ENCODE measurements around the gene NHS.

Gene NHS

DNA sequence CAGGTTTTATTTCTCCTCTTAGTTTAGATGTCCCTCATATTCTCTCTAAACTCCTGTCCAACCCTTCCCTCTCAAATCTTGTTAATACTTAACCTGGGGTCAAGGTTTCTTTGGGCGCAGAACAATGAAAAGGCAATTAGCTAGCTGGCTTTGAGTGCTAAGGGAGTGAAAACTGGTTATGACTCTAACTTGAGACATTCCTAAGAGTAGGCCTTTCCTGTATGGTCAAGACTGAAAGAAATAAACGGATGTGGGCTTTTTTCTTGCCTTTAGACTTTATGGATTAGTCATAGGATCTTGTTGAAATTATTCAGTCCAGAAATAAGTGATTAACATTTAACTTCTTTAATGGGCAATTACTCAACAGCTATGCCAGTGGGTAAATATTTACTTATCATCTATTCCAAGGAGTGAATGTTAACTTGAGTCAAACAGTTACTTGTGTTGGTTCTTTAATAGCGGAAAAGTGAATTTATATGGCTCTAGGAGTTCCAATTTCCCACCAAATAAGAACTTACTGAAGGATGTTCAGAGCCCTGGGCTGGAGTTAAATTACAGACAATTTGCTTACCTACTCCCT, 220.5 kb downstream of the NHS start:
- DNase-seq, result no peak

DNA sequence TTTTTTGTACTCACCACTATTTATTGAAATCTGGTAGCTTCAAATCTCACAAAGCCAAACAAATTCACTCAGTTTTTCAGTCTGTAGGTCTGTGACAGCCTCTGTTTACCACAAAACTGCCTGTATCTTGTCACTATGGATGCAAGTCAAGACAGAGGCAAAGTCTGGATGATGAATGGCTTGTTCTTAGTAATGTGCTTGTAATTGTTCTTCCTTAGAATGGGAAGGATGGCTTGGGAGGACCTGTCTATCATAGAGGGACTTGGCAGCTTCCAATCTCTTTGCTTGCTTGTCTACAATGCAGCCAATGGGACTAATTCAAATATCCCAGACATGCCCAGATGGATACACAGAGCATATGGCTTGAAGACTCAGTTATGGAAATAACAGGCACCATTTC, 221.1 kb downstream of the NHS start:
- no peak for DNase-seq

DNA sequence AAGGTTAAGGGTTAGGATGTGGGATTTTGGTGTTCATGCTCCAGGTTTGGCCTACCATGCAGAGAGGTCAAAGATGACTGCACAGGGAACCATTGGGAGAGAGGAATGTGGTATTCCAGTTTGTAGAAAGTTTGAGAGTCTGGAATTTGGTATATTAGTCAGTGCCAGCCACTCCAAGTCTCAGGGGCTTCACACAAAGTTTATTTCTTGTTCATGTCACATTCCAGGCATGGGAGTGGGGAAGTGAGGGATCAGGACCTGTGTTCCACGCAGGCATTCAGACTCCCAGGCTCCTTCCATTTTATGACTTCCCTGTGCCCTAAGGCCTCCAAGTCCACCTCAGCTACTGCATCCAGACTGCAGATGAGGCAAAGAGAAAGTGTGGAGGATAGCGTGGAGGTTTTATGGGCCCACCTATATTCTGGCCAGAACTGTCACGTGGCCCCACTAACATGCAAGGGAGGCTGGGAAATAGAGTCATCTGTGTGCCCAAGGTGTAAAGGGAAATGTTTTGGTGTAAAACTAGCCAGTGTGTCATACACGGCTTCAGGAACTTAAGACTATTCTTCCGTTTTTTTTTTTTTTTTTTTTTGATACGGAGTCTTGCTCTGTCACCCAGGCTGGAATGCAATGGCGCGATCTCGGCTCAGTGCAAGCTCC, 221.7 kb downstream of the NHS start:
- DNase-seq, result no peak

DNA sequence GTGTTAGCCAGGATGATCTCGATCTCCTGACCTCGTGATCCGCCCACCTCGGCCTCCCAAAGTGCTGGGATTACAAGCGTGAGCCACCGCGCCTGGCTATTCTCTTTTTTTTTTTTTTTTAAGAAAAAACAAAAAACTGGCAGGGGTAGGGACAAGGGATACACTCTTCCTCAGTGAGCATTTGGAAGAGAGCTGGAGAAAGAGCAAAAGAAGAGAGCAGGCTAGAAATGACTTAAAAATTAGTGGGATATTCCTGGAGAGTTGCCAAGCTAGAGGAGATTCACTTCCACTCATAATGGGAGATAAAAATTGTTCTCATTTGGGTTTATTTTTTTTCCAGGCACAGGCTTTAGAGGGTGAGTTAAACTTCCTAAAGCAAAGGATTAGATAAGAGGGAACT, 222.3 kb downstream of the NHS start:
- no peak for DNase-seq

DNA sequence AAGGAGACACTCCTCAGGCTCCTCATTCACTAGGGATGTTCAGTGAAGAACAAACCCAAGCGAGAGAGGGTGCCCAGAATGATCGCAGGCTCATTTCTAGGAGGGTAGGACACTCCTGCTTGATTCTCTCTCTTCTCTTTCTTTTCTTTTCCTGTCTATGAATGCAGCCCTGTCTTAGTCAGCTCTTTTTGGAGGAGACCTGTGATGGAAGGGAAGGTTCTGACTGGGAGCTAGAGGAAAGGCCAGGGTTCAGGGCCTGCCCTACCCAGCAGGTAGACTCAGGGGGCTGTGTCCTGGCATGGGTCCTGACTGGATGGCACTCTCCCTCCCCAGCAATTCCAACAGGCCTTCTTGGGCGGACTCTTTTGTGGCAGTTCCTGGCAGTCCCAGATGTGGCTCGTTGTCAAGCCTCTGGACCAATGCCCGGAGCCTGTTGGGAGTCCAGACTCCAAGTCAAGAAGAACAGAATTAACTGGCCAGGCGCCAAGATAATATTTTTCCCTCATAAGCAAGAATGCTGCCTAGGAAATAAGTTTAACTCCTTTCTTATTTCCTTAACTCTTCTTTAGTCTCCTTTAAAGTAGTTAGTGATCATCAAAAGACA, 222.9 kb downstream of the NHS start:
- DNase-seq, result no peak

DNA sequence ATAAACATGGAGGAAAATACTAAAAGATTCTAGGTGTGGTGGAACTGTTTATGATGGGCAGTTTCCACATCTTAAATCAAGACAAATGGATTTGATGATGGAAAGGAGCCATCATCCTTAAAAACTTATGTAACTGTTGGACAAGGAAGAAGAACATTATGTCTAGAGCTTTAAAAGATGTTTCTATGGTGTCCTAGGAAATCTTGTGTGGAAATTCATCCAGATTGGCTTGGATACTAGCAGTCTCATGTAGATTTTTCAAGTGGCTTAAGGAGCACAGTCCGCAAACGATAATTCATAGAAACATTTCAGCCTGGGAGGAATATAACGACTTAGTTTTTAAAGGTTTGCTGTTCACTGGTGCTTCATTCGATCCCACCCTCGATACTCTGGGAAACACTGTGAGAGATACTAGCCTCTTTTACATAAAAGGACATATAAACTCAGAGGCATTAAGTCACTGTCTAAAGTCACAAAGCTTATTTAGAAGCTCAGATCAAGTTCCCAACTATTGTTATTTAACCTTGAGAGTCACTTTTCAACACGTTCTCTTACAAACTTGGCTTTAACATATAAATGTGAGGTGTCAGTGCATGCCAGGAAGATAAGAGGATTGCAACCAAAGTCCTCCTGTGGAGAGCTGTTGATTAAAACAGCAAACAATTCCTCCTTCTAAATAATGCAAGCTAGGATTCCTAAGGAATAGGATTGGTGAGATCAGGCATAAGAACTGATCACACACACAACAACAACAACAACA, 226.6 kb downstream of the NHS start:
- DNase-seq, result no peak

DNA sequence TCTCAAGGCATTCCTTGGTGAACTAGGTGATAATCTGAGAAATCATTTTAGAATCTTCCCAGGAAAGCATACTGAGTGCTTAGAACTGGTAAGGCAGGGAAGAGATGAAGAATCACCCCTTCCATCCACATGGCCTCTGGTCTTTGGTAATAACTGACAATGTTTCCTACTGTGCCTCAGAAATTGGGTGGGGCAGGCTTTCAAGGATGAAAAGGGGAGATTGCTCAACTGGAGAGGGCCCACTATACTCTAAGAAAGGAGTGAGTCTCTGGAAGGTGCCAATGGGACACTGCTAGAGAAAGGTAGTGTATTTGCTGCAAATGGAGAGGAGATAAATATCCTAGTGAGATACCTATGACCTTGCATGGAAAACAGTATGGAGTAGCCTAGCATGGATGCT, 227.2 kb downstream of the NHS start:
- DNase-seq, result no peak

DNA sequence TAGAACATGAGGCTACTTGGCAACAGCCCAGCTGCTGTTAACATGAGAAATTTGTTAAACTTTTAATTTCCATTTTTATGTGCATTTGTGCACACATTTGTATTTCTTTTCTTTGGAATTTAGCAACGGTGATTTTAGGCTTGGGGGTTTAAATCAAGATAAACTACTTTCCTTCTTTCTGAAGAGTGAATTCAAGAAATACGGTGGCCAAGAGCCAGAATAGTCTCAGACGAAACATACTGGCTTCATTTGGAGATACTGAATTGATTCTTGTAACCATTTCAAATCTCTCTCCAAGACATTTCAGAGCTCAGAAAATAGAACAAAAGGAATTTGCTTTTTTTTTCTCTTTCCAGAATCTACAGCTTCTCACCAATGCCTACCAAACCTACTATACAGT, 228.2 kb downstream of the NHS start:
- DNase-seq, result no peak

DNA sequence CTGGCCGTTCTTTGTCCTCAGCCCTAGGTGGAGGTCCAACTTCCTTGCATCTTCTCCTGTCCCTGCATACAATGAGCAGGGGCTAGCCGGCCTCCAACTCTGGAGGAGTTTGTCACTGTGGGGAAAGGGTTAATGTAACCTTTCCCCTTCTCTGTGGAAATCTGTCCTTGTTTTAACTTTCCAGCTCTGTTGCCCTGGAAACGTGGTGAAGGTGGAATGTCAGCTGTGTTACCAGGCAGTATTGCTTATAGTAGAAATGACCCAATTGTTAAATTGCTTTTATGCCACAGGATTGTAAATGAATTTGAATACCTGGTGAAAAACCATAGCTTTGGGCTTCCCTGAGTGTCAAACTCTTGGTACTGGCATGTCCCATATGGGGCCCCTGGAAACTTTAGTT, 230.7 kb downstream of the NHS start:
- no peak for DNase-seq

DNA sequence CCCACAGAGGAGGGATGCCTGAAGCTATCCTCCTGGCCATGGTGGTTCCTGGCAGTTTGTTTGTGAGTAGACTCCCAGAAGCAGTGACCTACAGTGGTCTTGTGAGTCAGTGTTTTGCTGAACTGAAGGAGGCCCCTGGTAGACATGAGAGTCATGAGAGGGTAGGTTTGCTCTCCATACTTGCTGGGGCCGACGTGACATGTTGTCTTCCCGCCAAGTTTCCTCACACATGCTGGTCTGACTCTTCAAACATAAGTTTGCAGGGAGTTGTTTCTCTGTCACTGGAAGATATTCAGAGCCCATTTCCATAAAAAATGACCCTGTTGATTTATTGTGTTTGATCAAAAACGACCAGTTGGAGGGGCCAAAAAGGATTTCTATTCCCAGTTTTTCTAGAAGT, 231.2 kb downstream of the NHS start:
- DNase-seq, result no peak

DNA sequence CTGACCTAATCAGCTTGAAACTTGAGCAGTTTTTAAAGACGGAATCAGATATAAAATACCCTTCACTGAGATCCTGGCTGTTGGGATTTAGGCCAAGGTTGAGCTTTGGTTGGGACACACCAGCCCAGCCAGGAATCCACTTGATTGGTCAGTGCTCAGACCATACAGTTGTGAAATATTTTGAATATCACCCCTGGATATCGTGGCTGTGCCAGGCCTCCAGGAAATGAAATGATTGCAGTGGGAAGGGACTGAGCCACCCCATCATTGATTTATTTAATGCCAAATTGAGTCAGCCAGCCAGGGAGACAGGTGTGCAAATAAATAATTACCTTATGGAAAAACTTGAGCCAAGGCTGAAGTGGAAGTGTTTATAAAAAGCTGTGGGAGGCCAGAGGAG, 233.9 kb downstream of the NHS start:
- peak; percentile 46 for DNase-seq

DNA sequence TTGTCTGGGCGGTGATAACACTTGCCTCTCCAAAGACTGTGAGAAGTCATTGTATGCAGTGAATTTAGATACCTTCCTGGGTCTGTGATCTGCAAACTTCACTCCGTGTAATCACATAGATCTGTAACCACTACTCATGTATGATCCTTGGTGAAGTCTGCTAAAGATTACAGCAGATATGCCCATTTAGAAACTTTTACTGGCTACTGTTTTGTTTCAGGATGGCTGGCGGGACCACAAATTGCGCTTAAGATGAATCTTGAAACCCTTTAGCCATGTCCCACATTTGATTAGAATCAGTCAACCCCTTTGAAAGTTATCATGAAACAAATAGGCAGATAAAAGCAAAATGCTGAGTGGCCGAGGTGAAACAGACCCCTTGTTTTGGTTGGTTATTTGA, 235.8 kb downstream of the NHS start:
- no peak for DNase-seq

DNA sequence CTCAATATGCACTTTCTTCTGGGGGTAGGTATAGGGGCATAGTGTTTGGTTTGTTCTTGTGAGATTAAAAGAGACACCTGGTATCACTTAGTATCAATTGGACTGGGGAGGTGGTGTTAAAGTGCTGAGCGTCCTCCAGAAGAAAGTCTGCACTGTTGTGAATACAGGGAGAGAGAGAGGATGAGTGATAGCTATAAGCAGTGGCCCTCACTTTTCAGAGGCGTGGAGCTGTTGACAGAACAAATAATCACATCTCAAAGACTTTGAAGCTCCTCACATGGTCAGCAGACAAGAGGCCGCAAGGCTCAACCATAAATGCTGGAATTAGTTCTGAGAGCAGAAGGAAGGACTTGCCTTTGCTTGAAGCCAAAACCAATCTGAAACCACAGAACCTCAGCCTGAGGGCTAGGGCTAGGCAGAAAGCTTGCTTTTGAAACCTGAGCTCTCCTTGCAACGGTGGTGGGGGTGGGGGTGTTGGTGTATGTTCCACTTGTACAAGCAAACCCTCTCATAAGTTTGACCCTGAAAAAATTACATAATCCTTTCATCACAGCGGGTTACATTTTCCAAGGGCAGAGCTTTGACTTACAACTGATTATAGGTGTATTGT, 239.1 kb downstream of the NHS start:
- DNase-seq, result peak; percentile 57

DNA sequence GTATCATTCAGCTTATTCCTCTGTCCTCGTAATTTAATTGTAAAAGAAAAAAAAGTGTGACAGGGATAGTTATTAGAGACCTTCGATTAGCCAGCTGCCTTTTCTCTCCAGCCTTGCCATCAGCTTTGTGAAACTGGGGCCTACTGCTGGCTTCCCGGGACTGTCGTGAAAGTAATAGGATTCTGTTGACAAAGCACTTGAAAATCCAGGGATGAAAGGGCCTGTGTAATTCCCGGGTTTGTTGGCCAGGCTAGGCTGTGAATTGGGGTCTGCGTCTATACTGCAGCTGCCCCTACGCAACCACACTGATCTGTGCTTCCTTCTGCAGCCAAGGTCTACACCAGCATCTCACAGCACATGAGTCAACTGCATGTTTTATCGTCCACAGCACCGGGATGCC, 241.9 kb downstream of the NHS start:
- DNase-seq, result peak; percentile 24

DNA sequence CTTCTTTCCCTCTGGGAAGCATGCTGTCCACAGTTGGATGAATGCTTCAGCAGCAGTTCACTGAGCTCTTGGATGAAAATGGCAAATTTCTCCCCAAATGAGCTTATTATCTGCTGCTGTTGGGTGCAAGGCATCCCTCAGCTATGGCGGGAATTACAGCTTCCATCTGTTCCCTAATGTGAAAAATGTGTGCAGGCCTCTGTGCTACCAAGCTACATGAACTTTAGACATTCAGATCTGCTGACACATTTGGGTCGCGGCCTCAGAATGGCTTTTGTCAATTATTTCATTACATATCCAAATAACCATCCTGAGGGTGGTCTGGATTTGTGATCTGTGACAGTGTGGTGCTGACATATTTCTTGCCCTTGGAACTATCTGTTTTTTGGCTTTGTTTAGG, 242.8 kb downstream of the NHS start:
- no peak for DNase-seq

DNA sequence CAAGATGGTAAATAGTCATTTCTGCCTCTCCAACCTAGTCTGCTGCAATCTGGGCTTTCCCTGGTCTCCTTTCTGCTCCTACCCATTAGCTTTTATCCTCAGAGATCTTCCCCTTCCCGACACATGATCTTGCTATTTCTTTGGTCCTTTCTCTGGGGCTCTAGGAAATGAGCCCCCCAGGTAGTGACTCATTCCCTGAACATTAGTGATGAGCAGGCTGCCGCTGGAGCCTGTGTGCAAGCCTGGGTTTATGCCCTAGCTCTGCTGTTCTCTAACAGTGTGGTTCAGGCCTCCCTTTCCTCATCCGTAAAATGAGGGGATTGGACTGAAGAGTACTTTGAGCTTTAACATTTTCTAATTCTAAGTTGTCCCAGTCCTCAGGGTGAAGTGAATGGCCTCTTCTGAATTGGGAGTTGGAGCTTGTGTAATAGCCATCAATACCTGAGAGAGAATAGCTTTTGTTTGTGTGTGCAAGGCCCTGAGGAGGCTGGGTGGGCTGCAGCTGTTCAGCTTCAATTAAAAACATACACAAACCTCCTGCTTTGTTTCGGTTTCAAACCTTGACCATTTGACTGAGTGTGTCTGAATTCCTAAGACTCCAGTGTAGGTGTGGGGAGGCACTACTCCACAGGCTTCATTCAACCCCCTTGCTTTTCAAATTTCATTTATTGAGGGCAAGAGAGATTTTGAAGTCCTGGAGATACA, 246.7 kb downstream of the NHS start:
- DNase-seq, result no peak

DNA sequence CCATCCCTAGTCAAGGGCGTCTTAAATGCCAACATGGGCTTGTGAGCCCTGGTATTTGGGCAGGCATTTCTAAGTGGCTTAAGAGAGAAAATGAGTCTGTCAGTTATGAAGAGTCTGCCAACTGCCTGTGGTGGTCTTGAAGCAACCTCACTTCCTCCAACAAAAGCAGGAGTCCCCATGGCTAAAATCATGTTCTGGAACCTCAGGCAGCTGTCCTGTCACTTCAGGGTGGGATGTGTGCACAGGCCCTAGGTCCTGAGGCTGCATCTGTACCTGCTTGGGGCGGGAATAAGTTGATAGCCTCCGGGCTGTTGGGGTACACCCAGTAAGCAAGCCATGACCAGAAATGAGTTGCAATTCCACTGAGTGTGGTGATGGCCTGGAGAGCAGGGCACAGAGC, 247.3 kb downstream of the NHS start:
- no peak for DNase-seq

DNA sequence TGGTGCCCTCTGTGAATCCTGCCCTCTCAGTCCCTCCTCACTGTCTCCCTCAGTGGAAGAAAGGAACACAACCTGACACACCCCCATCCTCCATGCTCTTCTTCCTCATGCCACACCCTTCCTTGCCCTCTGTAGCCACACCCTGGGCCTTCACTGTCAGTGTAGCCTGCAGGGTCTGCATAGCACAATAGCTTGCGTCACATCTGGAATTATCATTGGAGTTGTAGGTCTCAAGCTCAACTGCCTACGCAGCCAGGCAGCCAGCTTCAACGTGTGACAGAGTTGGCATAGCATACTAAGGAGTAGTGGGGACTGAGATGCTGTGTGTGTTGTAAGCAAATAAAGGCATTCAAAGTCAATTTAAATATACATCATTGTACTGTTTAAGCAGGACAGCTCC, 248.8 kb downstream of the NHS start:
- DNase-seq, result no peak

DNA sequence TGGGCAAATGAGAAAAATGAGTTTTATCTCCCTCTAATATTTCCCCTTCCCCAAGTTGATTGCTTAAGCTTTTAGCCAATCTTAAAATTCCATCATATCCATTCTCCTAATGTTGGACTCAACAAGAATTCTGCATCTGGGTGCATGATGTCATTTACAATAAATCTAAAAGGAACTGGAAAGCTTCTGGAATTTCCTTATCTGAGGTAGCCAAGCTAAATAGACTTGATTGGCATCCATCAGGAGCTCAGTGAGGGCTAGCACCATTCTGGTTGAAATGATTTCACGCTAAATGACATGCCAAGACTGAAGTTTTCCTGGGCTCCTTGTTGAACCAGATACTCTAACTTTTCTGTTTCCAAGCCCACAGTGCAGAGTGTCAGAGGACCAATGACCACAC, 252.0 kb downstream of the NHS start:
- DNase-seq, result no peak

DNA sequence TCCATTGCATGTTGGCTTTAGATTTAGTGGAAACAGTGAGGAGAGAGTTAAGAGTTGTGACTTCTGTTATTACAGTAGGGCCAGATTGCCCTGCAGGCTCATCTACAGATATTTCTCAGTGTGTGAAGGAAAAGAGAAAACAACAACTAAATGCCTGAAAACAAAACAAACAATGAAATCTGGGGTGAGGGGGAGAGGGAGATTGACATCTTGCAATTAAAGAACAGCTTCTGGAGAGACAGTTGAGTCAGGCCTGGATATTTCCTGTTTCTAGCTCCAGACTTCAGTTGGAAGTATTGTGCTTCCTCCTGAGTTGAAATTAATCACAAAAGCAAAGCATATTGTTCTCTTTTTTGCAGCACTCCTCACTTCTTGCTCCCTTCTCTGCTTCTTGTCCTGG, 254.0 kb downstream of the NHS start:
- no peak for DNase-seq

DNA sequence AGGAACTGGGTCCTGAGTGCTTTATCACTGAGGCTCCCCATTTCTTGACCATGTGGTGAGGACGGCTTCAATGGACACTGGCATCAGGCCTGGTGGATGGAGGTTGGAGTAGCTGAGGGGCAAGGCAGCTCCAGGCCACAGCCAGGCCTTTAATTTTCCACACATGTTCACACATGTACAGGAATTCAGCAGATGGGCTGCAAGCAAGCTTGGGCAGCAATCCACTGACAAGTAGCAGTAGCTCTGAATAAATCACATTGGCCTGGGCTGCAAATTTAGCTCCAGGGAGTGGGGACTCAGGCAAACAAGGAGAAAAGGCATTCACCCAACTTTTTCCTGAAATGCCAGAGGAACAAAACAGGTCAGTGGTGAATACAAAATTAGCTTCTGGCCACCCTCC, 254.5 kb downstream of the NHS start:
- no peak for DNase-seq

DNA sequence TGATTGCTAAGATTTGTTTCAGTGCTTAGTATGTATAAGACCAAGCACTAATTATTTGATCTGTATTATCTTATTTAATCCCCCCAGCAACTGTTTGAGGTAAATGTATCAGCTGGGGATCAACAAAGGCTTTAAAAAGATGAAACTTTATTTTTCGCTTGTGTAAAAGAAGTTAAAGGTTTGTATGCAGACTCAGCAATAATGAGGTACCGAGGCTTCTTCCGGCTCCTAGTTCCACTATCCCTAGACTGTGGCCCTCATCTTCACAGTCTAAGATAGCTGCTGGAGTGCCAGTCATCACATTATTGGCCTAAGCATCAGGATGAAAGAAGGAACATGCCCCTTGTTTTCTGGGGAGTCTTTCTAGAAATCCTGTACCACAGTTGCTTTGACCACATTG, 256.6 kb downstream of the NHS start:
- DNase-seq, result no peak

DNA sequence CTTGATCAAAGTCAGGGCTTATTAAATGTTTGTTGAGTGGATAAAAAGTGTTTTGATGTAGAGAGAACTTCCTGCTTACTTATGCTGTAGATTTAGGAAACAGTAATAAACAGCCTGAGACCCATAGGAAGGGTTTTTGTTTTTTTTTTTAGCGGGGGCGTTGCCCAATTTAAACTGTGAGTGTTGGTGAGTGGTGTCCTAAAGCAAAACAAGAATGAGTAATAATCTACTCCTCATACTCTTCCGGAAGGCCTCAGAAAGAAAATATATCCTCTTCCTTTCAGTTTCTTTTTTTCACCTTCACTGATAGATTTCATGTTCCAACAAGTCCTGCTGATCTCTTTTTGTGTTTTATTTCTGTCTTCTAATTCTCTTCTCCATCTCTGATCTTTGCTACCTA, 257.9 kb downstream of the NHS start:
- no peak for DNase-seq

Measured in NCI-H510A (cell line).